T follicular helper cell (primary cell): ENCODE measurements around the gene PCDHA13.
"Not testable (repeated sequence)": the region's sequence is repeated elsewhere in the genome, so short reads cannot be mapped to it uniquely, and the experiment has no call there.

Experiments
- DNase-seq: peaks from one replicate; pipeline ENCODE4 v3.0.0-alpha.2; 2020; ENCODE audit warnings: low read depth

PCDHA13 gene

GRCh38 chr5:140868721-140869554, 13.0 kb upstream of the PCDHA13 start, which contains the start of gene PCDHA11:
Gene PCDHA11 (plus strand): TSS chr5:140868957. CDS start chr5:140869104, 147 bp downstream.
- DNase-seq = no peak

GRCh38 chr5:140869555-140869886, 12.4 kb upstream of the PCDHA13 start:
- no peak for DNase-seq

DNA sequence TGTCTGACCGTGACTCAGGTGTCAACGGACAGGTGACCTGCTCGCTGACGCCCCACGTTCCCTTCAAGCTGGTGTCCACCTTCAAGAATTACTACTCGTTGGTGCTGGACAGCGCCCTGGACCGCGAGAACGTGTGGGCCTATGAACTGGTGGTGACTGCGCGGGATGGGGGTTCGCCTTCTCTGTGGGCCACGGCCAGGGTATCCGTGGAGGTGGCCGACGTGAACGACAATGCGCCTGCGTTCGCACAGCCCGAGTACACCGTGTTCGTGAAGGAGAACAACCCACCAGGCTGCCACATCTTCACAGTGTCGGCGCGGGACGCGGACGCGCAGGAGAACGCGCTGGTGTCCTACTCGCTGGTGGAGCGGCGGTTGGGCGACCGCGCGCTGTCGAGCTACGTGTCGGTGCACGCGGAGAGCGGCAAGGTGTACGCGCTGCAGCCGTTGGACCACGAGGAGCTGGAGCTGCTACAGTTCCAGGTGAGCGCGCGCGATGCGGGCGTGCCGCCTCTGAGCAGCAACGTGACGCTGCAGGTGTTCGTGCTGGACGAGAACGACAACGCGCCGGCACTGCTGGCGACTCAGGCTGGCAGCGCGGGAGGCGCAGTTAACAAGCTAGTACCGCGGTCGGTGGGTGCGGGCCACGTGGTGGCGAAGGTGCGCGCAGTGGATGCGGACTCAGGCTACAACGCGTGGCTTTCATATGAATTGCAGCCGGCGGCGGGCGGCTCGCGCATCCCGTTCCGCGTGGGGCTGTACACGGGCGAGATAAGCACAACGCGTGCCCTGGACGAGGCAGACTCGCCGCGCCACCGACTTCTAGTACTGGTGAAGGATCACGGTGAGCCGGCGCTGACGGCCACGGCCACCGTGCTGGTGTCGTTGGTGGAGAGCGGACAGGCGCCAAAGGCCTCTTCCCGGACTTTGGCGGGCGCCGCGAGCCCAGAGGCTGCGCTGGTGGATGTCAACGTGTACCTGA, 11.4 kb upstream of the PCDHA13 start:
- DNase-seq = no peak

GRCh38 chr5:140875085-140876065, 6.5 kb upstream of the PCDHA13 start, which contains the start of gene PCDHA12:
Gene PCDHA12 (plus strand): TSS chr5:140875308. CDS start chr5:140875473, 165 bp downstream.
- DNase-seq = no peak

GRCh38 chr5:140876541-140877261, 5.2 kb upstream of the PCDHA13 start:
- not testable (repeated sequence) for DNase-seq

- no peak for DNase-seq
These were observed 4.7 kb upstream of the PCDHA13 start for GRCh38 chr5:140877262-140877581.

- DNase-seq = no peak
These were observed 621 bp downstream of the PCDHA13 start for GRCh38 chr5:140882591-140882899.

DNA sequence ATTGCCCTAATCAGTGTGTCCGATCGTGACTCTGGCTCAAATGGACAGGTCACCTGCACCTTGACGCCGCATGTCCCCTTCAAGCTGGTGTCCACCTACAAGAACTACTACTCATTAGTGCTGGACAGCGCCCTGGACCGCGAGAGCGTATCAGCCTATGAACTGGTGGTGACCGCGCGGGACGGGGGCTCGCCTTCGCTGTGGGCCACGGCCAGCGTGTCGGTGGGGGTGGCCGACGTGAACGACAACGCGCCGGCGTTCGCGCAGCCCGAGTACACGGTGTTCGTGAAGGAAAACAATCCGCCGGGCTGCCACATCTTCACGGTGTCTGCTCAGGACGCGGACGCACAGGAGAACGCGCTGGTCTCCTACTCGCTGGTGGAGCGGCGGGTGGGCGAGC, 1.4 kb downstream of the PCDHA13 start:
- no peak for DNase-seq

DNA sequence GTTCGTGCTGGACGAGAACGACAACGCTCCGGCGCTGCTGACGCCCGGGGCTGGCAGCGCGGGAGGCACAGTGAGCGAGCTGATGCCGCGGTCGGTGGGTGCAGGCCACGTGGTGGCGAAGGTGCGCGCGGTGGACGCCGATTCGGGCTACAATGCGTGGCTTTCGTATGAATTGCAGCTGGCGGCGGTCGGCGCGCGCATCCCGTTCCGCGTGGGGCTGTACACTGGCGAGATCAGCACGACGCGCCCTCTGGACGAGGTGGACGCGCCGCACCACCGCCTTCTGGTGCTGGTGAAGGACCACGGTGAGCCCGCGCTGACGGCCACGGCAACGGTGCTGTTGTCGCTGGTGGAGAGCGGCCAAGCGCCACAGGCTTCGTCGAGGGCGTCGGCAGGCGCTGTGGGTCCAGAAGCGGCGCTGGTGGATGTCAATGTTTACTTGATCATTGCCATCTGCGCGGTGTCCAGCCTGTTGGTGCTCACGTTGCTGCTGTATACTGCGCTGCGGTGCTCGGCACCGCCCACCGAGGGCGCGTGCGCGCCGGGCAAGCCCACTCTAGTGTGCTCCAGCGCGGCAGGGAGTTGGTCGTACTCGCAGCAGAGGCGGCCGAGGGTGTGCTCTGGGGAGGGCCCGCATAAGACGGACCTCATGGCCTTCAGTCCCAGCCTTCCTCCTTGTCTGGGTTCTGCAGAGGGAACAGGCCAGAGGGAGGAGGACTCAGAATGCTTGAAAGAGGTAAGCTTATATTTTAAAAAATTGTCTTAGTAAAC, 2.2 kb downstream of the PCDHA13 start:
- DNase-seq = no peak

DNA sequence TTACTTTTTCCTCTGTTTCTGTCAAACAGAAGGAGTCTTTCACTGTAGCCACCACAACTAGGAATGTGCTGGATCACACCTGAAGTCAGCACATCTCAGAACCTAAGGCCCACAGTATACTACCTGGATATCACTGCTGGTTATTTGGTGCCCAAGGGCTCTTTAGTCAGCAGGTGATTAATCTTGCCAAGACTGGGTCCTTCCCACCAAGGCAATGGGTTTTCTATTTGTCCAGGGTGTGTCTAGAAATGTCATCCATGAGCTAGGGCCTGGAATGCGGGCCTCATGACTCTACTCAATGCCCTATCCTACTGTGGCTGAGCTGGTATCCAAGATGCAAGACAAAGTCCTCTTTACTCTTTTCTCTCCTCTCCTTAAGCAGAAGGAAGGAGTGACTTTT, 34.4 kb downstream of the PCDHA13 start:
- DNase-seq = no peak

GRCh38 chr5:140923601-140924000, 41.7 kb downstream of the PCDHA13 start:
- no peak for DNase-seq

- DNase-seq = no peak
These were observed 44.0 kb downstream of the PCDHA13 start, which contains the start of gene PCDHAC1 for GRCh38 chr5:140925806-140926442. Gene PCDHAC1 (plus strand): TSS chr5:140926299. CDS start chr5:140926893, 594 bp downstream.

- DNase-seq = no peak
These were observed 44.7 kb downstream of the PCDHA13 start for GRCh38 chr5:140926443-140927227.

DNA sequence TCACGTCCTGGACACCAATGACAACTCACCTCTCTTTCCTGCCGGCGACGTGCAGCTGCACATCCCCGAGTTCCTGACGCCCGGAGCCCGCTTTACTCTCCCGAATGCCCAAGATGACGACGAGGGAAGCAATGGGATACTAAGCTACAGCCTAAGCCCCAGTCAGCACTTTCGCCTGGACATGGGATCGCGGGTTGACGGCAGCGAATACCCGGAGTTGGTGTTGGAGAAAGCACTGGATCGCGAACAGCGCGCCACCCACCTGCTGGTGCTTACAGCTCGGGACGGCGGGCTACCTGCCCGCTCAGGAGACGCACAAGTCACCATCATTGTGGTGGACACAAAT, 45.3 kb downstream of the PCDHA13 start:
- no peak for DNase-seq
